Mononuclear cell (primary cell): Measurements from ENCODE around the gene FBXO24. TPM values are rescaled to one million over a fixed set of nuclear protein-coding genes. Genes with fewer than 3 reads are reported as not detected.

Source experiments
- H3K27me3 ChIP-seq: 2 replicates; pipeline ENCODE4 v1.6.0; 2011; ENCODE audit warnings: low read length, control low read depth; ENCODE audit not compliant: insufficient read depth
- H3K4me1 ChIP-seq: 2 replicates; pipeline ENCODE4 v1.5.1; 2011; ENCODE audit warnings: mild to moderate bottlenecking, low read length, control low read depth; ENCODE audit not compliant: insufficient read depth
- H3K4me3 ChIP-seq: 2 replicates; pipeline ENCODE4 v1.5.1; 2011; ENCODE audit warnings: mild to moderate bottlenecking, low read length, moderate library complexity
- H3K9me3 ChIP-seq: 2 replicates; pipeline ENCODE4 v1.5.1; 2011; ENCODE audit warnings: low read depth, mild to moderate bottlenecking, control low read depth, low read length
- total RNA-seq: library from RNA; depleted of rRNA; stranded (reverse); fragments of >200 nt; gene quantifications from one replicate; pipeline ENCODE4 v1.2.3, GENCODE V29; 2012

The FBXO24 gene
- total RNA-seq, 1 donor = 0.21 TPM

- peaks cover 3% of the 10 kb centered on the region for H3K27me3 ChIP-seq
- no peaks in the 10 kb centered on the region for H3K9me3 ChIP-seq
- peak overlapping the region; percentile 46 for H3K4me3 ChIP-seq
- H3K4me1 ChIP-seq = peaks cover 10% of the 10 kb centered on the region
These were observed 47.0 kb downstream of the FBXO24 start for GRCh38 chr7:100632951-100633717.

DNA sequence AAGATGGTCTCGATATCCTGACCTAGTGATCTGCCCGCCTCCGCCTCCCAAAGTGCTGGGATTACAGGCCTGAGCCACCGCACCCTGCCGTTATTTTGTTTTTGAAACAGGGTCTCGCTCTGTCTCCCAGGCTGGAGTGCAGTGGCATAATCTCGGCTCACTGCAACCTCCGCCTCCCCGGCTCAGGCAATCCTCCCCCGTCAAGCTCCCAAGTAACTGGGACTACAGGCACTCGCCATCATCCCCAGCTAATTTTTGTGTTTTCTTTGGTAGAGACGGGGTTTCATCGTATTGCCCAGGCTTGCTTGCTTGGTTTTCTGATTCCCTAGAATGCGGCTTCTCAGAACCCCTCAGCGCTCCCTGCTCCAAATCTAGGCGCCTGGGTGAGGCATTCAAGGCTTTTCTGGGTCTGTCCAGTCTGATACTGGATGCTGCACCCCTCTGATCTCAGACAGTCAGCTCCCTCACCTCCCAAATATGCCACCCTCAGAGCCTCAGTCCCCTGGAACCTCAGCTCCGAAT lies 53.9 kb downstream of the FBXO24 start:
- no peaks in the 10 kb centered on the region for H3K27me3 ChIP-seq
- no peaks in the 10 kb centered on the region for H3K4me1 ChIP-seq
- no peak overlapping the region for H3K4me3 ChIP-seq
- no peaks in the 10 kb centered on the region for H3K9me3 ChIP-seq

- H3K4me3 ChIP-seq = no peak overlapping the region
- no peaks in the 10 kb centered on the region for H3K9me3 ChIP-seq
- no peaks in the 10 kb centered on the region for H3K27me3 ChIP-seq
- no peaks in the 10 kb centered on the region for H3K4me1 ChIP-seq
These were observed 54.7 kb downstream of the FBXO24 start for GRCh38 chr7:100640517-100641440.

GRCh38 chr7:100641463-100641859 lies 55.3 kb downstream of the FBXO24 start, which contains the start of gene TFR2:
Gene TFR2 (minus strand): TSS chr7:100641552. CDS start chr7:100641509, 43 bp downstream.
- Histone ChIP-seq H3K4me1 (no peaks in the 10 kb centered on the region), H3K9me3 (no peaks in the 10 kb centered on the region), H3K4me3 (no peak within 1 kb of the TSS), H3K27me3 (no peaks in the 10 kb centered on the region)

DNA sequence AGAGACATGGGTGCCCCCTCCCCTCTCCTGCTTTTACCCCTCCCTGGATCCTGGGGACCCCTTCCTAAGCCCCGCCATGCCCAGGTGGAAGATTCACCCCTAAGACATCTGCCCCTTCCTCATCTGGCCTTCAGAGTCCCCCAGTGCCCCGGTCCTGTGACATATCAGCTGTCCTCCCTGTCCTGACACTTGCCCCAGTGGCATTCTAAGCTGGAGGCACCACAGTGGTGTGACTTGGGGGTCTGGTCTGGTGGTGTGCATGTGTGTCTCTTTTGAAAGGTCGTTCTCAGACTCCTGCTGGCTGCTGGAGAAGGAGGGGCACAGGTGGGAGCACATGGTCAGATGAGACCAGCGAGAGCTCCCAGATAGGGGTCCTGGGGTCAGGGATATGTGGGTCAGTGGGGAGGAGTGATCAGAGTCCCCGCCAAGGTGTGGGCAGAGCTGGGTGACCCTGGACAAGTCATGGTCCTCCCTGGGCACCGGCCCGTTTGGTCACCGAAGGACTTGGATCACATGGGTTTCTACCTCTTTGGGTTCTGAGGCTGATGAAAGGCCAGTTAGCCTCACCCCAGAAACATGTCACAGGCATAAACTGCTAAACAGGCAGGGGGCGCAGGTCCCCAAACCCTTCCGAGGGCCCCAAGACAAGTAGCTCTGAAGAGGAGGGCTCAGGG lies 55.9 kb downstream of the FBXO24 start:
- Histone ChIP-seq H3K27me3 (no peaks in the 10 kb centered on the region), H3K4me3 (no peak overlapping the region), H3K4me1 (no peaks in the 10 kb centered on the region), H3K9me3 (no peaks in the 10 kb centered on the region)

DNA sequence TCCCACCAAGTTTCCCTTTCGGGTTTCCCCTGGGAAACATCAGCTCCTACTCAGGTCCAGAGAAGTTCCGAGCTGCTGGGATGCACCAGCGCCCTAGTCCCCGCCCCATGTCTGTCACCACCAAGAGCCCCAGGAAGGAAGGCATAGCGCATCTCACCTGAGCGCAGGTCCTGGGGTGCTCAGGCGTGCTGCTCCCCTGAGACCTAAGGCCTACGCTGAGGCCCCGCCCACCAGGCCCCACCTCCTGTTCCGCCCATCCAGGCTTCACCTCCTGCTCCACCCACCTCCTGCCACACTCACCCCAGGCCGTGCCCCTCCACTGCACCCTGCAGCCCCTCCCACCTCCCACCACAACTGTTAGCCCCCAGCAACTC lies 56.4 kb downstream of the FBXO24 start:
- Histone ChIP-seq H3K27me3 (no peaks in the 10 kb centered on the region), H3K9me3 (no peaks in the 10 kb centered on the region), H3K4me1 (no peaks in the 10 kb centered on the region), H3K4me3 (no peak overlapping the region)

GRCh38 chr7:100649826-100650565 lies 63.9 kb downstream of the FBXO24 start:
- no peak overlapping the region for H3K4me3 ChIP-seq
- H3K9me3 ChIP-seq = no peaks in the 10 kb centered on the region
- peaks cover 10% of the 10 kb centered on the region for H3K27me3 ChIP-seq
- no peaks in the 10 kb centered on the region for H3K4me1 ChIP-seq

Other genes starting within 250 kb of the FBXO24 start
- 26.6 TPM for gene PILRB, start 228.2 kb upstream of the FBXO24 start, total RNA-seq
- 56.7 TPM for gene PILRA, start 212.8 kb upstream of the FBXO24 start, total RNA-seq
- 3.3 TPM for gene ZCWPW1, start 157.6 kb upstream of the FBXO24 start, total RNA-seq
- gene MEPCE, start 156.5 kb upstream of the FBXO24 start, total RNA-seq = 36.7 TPM
- gene PPP1R35, start 149.8 kb upstream of the FBXO24 start, total RNA-seq = 12.6 TPM
- 0.73 TPM for gene SPACDR, start 122.1 kb upstream of the FBXO24 start, total RNA-seq
- gene TSC22D4, start 107.1 kb upstream of the FBXO24 start, total RNA-seq = 39.8 TPM
- 0.10 TPM for gene NYAP1, start 102.4 kb upstream of the FBXO24 start, total RNA-seq
- gene AGFG2, start 47.1 kb upstream of the FBXO24 start, total RNA-seq = 3.4 TPM
- gene SAP25, start 12.4 kb upstream of the FBXO24 start, total RNA-seq = 1.8 TPM
- 153 TPM for gene LRCH4, start 199 bp upstream of the FBXO24 start, total RNA-seq
- 0.42 TPM for gene PCOLCE, start 16.0 kb downstream of the FBXO24 start, total RNA-seq
- 6.2 TPM for gene MOSPD3, start 26.2 kb downstream of the FBXO24 start, total RNA-seq
- 0.31 TPM for gene TFR2, start 55.2 kb downstream of the FBXO24 start, total RNA-seq
- not detected for gene ACTL6B, start 70.1 kb downstream of the FBXO24 start, total RNA-seq
- 82.2 TPM for gene GNB2, start 87.4 kb downstream of the FBXO24 start, total RNA-seq
- gene GIGYF1, start 107.9 kb downstream of the FBXO24 start, total RNA-seq = 26.3 TPM
- 10.4 TPM for gene POP7, start 119.8 kb downstream of the FBXO24 start, total RNA-seq
- not detected for gene EPO, start 134.1 kb downstream of the FBXO24 start, total RNA-seq
- not detected for gene ZAN, start 147.3 kb downstream of the FBXO24 start, total RNA-seq
- gene EPHB4, start 241.2 kb downstream of the FBXO24 start, total RNA-seq = 4.1 TPM